WTC11 (cell line): Measurements from ENCODE around the gene MLEC. TPM values are rescaled to one million over a fixed set of nuclear protein-coding genes. Genes with fewer than 3 reads are reported as not detected.

Experiments
- ATAC-seq: fragments of 200-7000 bp; cut with Tn5 transposase; 2 replicates; pipeline ENCODE4 v1.10.0; 2021; ENCODE audit warnings: mild to moderate bottlenecking, moderate library complexity
- CTCF ChIA-PET: fragments of 300-600 bp; sonication (Branson Sonifier 250); formaldehyde crosslinking; loops from one replicate; lab custom pipeline; 2021; ENCODE audit warnings: antibody characterized with exemption; lab: Charles Lee
- POLR2A ChIA-PET: fragments of 350-600 bp; sonication (Branson Sonifier 250); formaldehyde crosslinking; loops from one replicate; lab custom pipeline; 2021; ENCODE audit warnings: antibody characterized with exemption; lab: Charles Lee
- DNase-seq: peaks from one replicate; pipeline ENCODE4 v3.0.0; 2021; ENCODE audit warnings: low spot score
- H3K27ac Mint-ChIP-seq: 2 replicates; pipeline ENCODE4 v1.8.0; 2021; ENCODE audit warnings: mixed read lengths
- H3K27me3 Mint-ChIP-seq: 2 replicates; pipeline ENCODE4 v1.8.0; 2021; ENCODE audit warnings: low read depth, mild to moderate bottlenecking, moderate library complexity, mixed read lengths
- H3K36me3 Mint-ChIP-seq: 2 replicates; pipeline ENCODE4 v1.8.0; 2021; ENCODE audit warnings: mixed read lengths
- H3K4me1 Mint-ChIP-seq: 2 replicates; pipeline ENCODE4 v1.8.0; 2022; ENCODE audit warnings: mixed read lengths
- H3K4me3 Mint-ChIP-seq: 2 replicates; pipeline ENCODE4 v1.8.0; 2021; ENCODE audit warnings: mild to moderate bottlenecking, moderate library complexity, mixed read lengths
- H3K9me3 Mint-ChIP-seq: 2 replicates; pipeline ENCODE4 v1.8.0; 2021; ENCODE audit warnings: mixed read lengths
- ATF6 ChIP-seq: sonication (generic); formaldehyde crosslinking; IDR thresholded peaks from 2 replicates; pipeline ENCODE4 v1.8.1; 2023; ENCODE audit warnings: mild to moderate bottlenecking, missing genetic modification reagents
- CBFB ChIP-seq: sonication (generic); formaldehyde crosslinking; IDR thresholded peaks from 2 replicates; pipeline ENCODE4 v1.8.1; 2022; ENCODE audit warnings: mild to moderate bottlenecking, low read depth, missing genetic modification reagents
- ESRRA ChIP-seq: sonication (generic); formaldehyde crosslinking; IDR thresholded peaks from 2 replicates; pipeline ENCODE4 v1.8.1; 2022; ENCODE audit warnings: mild to moderate bottlenecking, missing genetic modification reagents, borderline replicate concordance
- ETV6 ChIP-seq: sonication (generic); formaldehyde crosslinking; IDR thresholded peaks from 2 replicates; pipeline ENCODE4 v1.8.1; 2022; ENCODE audit warnings: mild to moderate bottlenecking, missing genetic modification reagents
- JAZF1 ChIP-seq: fragments of 250-450 bp; sonication (Bioruptor Pico); IDR thresholded peaks from 2 replicates; pipeline ENCODE4 v1.9.0; 2021; ENCODE audit warnings: moderate library complexity, mild to moderate bottlenecking, inconsistent platforms
- KAT7 ChIP-seq: sonication (generic); formaldehyde crosslinking; IDR thresholded peaks from 2 replicates; pipeline ENCODE4 v1.8.1; 2023; ENCODE audit warnings: missing genetic modification reagents, mild to moderate bottlenecking, borderline replicate concordance
- NFYB ChIP-seq: sonication (generic); formaldehyde crosslinking; conservative IDR thresholded peaks from 2 replicates; pipeline ENCODE4 v1.8.0; 2022; ENCODE audit warnings: low read depth, missing genetic modification reagents
- NR3C1 ChIP-seq: sonication (generic); formaldehyde crosslinking; conservative IDR thresholded peaks from 2 replicates; pipeline ENCODE4 v1.8.1; 2023; ENCODE audit warnings: low read depth, mild to moderate bottlenecking, missing genetic modification reagents
- RELA ChIP-seq: sonication (generic); formaldehyde crosslinking; IDR thresholded peaks from 2 replicates; pipeline ENCODE4 v1.8.1; 2022; ENCODE audit warnings: missing genetic modification reagents, mild to moderate bottlenecking, borderline replicate concordance
- RORB ChIP-seq: fragments of 250-450 bp; sonication (Bioruptor Pico); IDR thresholded peaks from 2 replicates; pipeline ENCODE4 v1.9.0; 2021; ENCODE audit warnings: mild to moderate bottlenecking
- ZBTB21 ChIP-seq: sonication (generic); formaldehyde crosslinking; IDR thresholded peaks from 2 replicates; pipeline ENCODE4 v1.8.1; 2023; ENCODE audit warnings: mild to moderate bottlenecking, missing genetic modification reagents, borderline replicate concordance
- ZBTB43 ChIP-seq: sonication (generic); formaldehyde crosslinking; IDR thresholded peaks from 2 replicates; pipeline ENCODE4 v1.8.1; 2023; ENCODE audit warnings: mild to moderate bottlenecking, missing genetic modification reagents
- ZNF219 ChIP-seq: sonication (generic); formaldehyde crosslinking; IDR thresholded peaks from 2 replicates; pipeline ENCODE4 v1.8.0; 2023; ENCODE audit warnings: missing genetic modification reagents, mild to moderate bottlenecking, borderline replicate concordance
- ZNF416 ChIP-seq: fragments of 250-450 bp; sonication (Bioruptor Pico); IDR thresholded peaks from 2 replicates; pipeline ENCODE4 v1.9.0; 2021; ENCODE audit warnings: mild to moderate bottlenecking, inconsistent platforms
- ZNF423 ChIP-seq: fragments of 250-450 bp; sonication (Bioruptor Pico); IDR thresholded peaks from 2 replicates; pipeline ENCODE4 v2.1.2; 2022; ENCODE audit warnings: mild to moderate bottlenecking, moderate library complexity
- total RNA-seq: library from RNA; stranded (reverse); gene quantifications from 3 replicates; pipeline ENCODE4 v1.2.3, GENCODE V29; 2021
- TF ChIP-seq, protein P1 (sequence below): sonication (generic); formaldehyde crosslinking; conservative IDR thresholded peaks from 2 replicates; pipeline ENCODE4 v1.8.1; 2022; ENCODE audit warnings: mild to moderate bottlenecking, missing genetic modification reagents
- TF ChIP-seq, protein P2 (sequence below): sonication (generic); formaldehyde crosslinking; conservative IDR thresholded peaks from 2 replicates; pipeline ENCODE4 v1.8.1; 2023; ENCODE audit warnings: mild to moderate bottlenecking, low read depth, missing genetic modification reagents, moderate library complexity
- TF ChIP-seq, protein P3 (sequence below): sonication (generic); formaldehyde crosslinking; IDR thresholded peaks from 2 replicates; pipeline ENCODE4 v1.8.1; 2022; ENCODE audit warnings: low read depth, mild to moderate bottlenecking, moderate library complexity, missing genetic modification reagents, borderline replicate concordance
- TF ChIP-seq, protein P4 (sequence below): sonication (generic); formaldehyde crosslinking; IDR thresholded peaks from 2 replicates; pipeline ENCODE4 v1.8.0; 2022; ENCODE audit warnings: mild to moderate bottlenecking, missing genetic modification reagents

MLEC gene
- total RNA-seq, 1 experiment from 2014 or later, result 278 TPM

GRCh38 chr12:120685522-120685921, 1.4 kb upstream of the MLEC start:
- Mint-ChIP-seq H3K27me3 (no peaks in the 10 kb centered on the region), H3K9me3 (no peaks in the 10 kb centered on the region), H3K4me3 (peak overlapping the region; percentile 86), H3K27ac (no peak overlapping the region), H3K4me1 (peaks cover 28% of the 10 kb centered on the region), H3K36me3 (no peaks in the 10 kb centered on the region)
- TF ChIP-seq ATF6 (CRISPR knock-in tag), result no peak
- TF ChIP-seq NR3C1, result no peak
- no peak for TF ChIP-seq ESRRA (CRISPR knock-in tag)
- TF ChIP-seq ZNF416 (CRISPR knock-in tag), result no peak
- TF ChIP-seq, protein P1, sequence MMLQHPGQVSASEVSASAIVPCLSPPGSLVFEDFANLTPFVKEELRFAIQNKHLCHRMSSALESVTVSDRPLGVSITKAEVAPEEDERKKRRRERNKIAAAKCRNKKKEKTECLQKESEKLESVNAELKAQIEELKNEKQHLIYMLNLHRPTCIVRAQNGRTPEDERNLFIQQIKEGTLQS (CRISPR knock-in tag), result no peak
- TF ChIP-seq ZBTB21 (CRISPR knock-in tag), result no peak
- no peak for TF ChIP-seq ZNF219
- TF ChIP-seq, protein P2, sequence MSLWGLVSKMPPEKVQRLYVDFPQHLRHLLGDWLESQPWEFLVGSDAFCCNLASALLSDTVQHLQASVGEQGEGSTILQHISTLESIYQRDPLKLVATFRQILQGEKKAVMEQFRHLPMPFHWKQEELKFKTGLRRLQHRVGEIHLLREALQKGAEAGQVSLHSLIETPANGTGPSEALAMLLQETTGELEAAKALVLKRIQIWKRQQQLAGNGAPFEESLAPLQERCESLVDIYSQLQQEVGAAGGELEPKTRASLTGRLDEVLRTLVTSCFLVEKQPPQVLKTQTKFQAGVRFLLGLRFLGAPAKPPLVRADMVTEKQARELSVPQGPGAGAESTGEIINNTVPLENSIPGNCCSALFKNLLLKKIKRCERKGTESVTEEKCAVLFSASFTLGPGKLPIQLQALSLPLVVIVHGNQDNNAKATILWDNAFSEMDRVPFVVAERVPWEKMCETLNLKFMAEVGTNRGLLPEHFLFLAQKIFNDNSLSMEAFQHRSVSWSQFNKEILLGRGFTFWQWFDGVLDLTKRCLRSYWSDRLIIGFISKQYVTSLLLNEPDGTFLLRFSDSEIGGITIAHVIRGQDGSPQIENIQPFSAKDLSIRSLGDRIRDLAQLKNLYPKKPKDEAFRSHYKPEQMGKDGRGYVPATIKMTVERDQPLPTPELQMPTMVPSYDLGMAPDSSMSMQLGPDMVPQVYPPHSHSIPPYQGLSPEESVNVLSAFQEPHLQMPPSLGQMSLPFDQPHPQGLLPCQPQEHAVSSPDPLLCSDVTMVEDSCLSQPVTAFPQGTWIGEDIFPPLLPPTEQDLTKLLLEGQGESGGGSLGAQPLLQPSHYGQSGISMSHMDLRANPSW (CRISPR knock-in tag), result no peak
- TF ChIP-seq JAZF1 (CRISPR knock-in tag), result no peak
- no peak for TF ChIP-seq RELA (CRISPR knock-in tag)
- TF ChIP-seq, protein P3, sequence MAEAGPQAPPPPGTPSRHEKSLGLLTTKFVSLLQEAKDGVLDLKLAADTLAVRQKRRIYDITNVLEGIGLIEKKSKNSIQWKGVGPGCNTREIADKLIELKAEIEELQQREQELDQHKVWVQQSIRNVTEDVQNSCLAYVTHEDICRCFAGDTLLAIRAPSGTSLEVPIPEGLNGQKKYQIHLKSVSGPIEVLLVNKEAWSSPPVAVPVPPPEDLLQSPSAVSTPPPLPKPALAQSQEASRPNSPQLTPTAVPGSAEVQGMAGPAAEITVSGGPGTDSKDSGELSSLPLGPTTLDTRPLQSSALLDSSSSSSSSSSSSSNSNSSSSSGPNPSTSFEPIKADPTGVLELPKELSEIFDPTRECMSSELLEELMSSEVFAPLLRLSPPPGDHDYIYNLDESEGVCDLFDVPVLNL (CRISPR knock-in tag), result no peak
- no peak for TF ChIP-seq ZNF423 (CRISPR knock-in tag)
- TF ChIP-seq CBFB, result no peak
- TF ChIP-seq ETV6 (CRISPR knock-in tag), result no peak
- TF ChIP-seq RORB (CRISPR knock-in tag), result no peak
- no peak for TF ChIP-seq NFYB (CRISPR knock-in tag)
- TF ChIP-seq, protein P4, sequence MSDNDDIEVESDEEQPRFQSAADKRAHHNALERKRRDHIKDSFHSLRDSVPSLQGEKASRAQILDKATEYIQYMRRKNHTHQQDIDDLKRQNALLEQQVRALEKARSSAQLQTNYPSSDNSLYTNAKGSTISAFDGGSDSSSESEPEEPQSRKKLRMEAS (CRISPR knock-in tag), result no peak
- TF ChIP-seq KAT7 (CRISPR knock-in tag), result no peak
- no peak for TF ChIP-seq ZBTB43 (CRISPR knock-in tag)
- POLR2A ChIA-PET, result interaction anchor here (0.5 kb wide), 1 partner anchor 189 kb away, joined by 4 read pairs; no protein-coding TSS in a partner anchor
- CTCF ChIA-PET, result no interaction called here
- ATAC-seq (no peak), DNase-seq (no peak)
